Measurements from ENCODE around the gene OR10P1. TPM values are rescaled to one million over a fixed set of nuclear protein-coding genes. Genes with fewer than 3 reads are reported as not detected.

OR10P1 gene
- total RNA-seq, 1 donor from 2014 or later, result not detected

DNA sequence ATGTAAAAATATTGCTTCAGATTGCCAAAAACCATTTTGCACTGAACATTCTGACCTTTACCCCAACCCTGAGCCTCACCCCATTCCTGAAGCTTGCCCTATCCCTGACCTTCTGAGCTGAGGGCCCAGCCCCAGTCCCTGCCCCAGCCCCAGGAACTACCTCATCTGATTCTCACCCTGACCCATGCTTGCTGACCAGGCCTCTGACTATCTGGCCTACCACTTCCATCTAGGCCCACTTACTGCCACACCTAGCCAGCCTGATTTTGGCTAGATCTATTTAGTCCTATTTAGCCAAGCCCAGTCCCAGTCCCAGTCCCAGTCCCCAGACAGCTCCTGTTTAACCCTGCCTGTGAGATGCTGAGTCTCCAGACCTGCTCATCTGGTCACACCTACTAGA lies 33.6 kb downstream of the OR10P1 start:
- Histone ChIP-seq H3K9me3 (ENCODE audit: insufficient read depth, low read depth, low read length) (no peaks in the 10 kb centered on the region), H3K27me3 (ENCODE audit: insufficient read depth, low read length) (no peaks in the 10 kb centered on the region), H3K9ac (ENCODE audit: low read length) (no peak overlapping the region), H3K27ac (ENCODE audit: low read depth, low read length) (no peak overlapping the region), H3K36me3 (ENCODE audit: insufficient read depth, low read length) (no peaks in the 10 kb centered on the region), H3K4me1 (ENCODE audit: insufficient read depth, low read length) (no peaks in the 10 kb centered on the region), H3K4me2 (ENCODE audit: low read length) (no peak overlapping the region), H3K4me3 (ENCODE audit: insufficient read depth, low read depth, low read length) (no peak overlapping the region), H3K79me2 (ENCODE audit: insufficient read depth, low read length) (no peaks in the 10 kb centered on the region), H4K20me1 (ENCODE audit: insufficient read depth, low read length) (no peaks in the 10 kb centered on the region), H2AFZ (ENCODE audit: low read depth, low read length) (no peak overlapping the region)
- Mint-ChIP-seq H3K27ac (ENCODE audit: unreplicated experiment) (no peak overlapping the region), H3K36me3 (ENCODE audit: low read depth, unreplicated experiment) (no peaks in the 10 kb centered on the region), H3K27me3 (ENCODE audit: low read depth, unreplicated experiment) (peaks cover 11% of the 10 kb centered on the region), H3K9me3 (ENCODE audit: unreplicated experiment) (peaks cover 1% of the 10 kb centered on the region), H3K4me1 (ENCODE audit: low read depth, unreplicated experiment) (no peaks in the 10 kb centered on the region), H3K4me3 (ENCODE audit: unreplicated experiment) (no peak overlapping the region)
- TF ChIP-seq, protein P1, sequence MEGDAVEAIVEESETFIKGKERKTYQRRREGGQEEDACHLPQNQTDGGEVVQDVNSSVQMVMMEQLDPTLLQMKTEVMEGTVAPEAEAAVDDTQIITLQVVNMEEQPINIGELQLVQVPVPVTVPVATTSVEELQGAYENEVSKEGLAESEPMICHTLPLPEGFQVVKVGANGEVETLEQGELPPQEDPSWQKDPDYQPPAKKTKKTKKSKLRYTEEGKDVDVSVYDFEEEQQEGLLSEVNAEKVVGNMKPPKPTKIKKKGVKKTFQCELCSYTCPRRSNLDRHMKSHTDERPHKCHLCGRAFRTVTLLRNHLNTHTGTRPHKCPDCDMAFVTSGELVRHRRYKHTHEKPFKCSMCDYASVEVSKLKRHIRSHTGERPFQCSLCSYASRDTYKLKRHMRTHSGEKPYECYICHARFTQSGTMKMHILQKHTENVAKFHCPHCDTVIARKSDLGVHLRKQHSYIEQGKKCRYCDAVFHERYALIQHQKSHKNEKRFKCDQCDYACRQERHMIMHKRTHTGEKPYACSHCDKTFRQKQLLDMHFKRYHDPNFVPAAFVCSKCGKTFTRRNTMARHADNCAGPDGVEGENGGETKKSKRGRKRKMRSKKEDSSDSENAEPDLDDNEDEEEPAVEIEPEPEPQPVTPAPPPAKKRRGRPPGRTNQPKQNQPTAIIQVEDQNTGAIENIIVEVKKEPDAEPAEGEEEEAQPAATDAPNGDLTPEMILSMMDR (IDR thresholded peaks at IDR 0.05; ENCODE audit: insufficient read depth, low read depth, low read length), result no peak
- TF ChIP-seq EZH2 (IDR thresholded peaks at IDR 0.05; ENCODE audit: insufficient read depth, low read length), result no peak
- DNase-seq (ENCODE audit: low read depth) (no peak), FAIRE-seq (no peak)

DNA sequence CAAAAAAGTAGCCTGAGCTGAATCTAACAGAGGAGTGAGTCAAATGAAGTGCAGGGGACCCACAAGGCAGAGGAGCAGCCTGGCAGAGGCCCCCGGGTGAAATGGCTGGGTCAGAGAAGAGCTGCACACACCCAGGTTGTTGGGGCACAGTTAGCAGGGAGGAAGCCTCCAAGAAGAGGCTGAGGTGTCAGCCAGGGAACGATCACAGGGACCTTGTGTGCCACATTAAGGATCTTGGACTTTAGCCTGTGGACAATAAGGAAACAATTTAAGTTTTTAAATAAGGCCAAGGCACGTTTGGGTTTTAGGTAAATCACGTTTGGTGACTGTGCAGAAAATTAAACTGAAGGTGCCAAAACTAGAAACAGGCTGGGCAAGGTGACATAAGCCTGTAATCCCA lies 35.1 kb downstream of the OR10P1 start:
- no peak overlapping the region for H3K9ac ChIP-seq (ENCODE audit: low read length)
- H3K27me3 Mint-ChIP-seq (ENCODE audit: low read depth, unreplicated experiment), result peaks cover 11% of the 10 kb centered on the region
- no peak overlapping the region for H3K4me3 Mint-ChIP-seq (ENCODE audit: unreplicated experiment)
- H3K27ac ChIP-seq (ENCODE audit: low read depth, low read length), result no peak overlapping the region
- H2AFZ ChIP-seq (ENCODE audit: low read depth, low read length), result no peak overlapping the region
- no peaks in the 10 kb centered on the region for H3K36me3 Mint-ChIP-seq (ENCODE audit: low read depth, unreplicated experiment)
- H3K27ac Mint-ChIP-seq (ENCODE audit: unreplicated experiment), result no peak overlapping the region
- no peak overlapping the region for H3K4me2 ChIP-seq (ENCODE audit: low read length)
- no peaks in the 10 kb centered on the region for H3K27me3 ChIP-seq (ENCODE audit: insufficient read depth, low read length)
- no peak overlapping the region for H3K4me3 ChIP-seq (ENCODE audit: insufficient read depth, low read depth, low read length)
- DNase-seq (ENCODE audit: low read depth) (no peak), FAIRE-seq (no peak)
- H4K20me1 ChIP-seq (ENCODE audit: insufficient read depth, low read length), result no peaks in the 10 kb centered on the region
- no peaks in the 10 kb centered on the region for H3K36me3 ChIP-seq (ENCODE audit: insufficient read depth, low read length)
- TF ChIP-seq, protein P1 (IDR thresholded peaks at IDR 0.05; ENCODE audit: insufficient read depth, low read depth, low read length), result no peak
- no peaks in the 10 kb centered on the region for H3K79me2 ChIP-seq (ENCODE audit: insufficient read depth, low read length)
- no peaks in the 10 kb centered on the region for H3K4me1 ChIP-seq (ENCODE audit: insufficient read depth, low read length)
- no peaks in the 10 kb centered on the region for H3K9me3 ChIP-seq (ENCODE audit: insufficient read depth, low read depth, low read length)
- no peaks in the 10 kb centered on the region for H3K4me1 Mint-ChIP-seq (ENCODE audit: low read depth, unreplicated experiment)
- H3K9me3 Mint-ChIP-seq (ENCODE audit: unreplicated experiment), result peaks cover 1% of the 10 kb centered on the region

DNA sequence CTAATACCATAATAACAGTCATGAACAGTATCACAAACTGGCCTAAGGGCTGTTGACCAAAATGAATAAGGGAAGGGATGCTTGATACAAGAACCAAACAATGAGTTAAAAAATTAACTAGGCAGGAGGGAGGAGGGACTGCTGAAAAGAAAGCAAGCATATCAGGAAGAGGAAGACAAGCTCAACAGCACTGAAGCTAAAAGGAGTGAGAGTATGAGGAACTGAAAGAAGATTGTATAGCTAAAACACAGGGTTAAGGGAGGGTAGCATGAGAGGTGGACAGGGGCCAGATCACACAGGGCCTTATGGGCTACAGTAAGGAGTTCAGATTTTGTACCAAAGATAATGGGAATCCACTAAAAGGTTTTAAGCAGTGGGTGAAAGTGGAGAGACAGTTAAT lies 36.9 kb downstream of the OR10P1 start:
- Mint-ChIP-seq H3K4me1 (ENCODE audit: low read depth, unreplicated experiment) (no peaks in the 10 kb centered on the region), H3K27ac (ENCODE audit: unreplicated experiment) (no peak overlapping the region), H3K27me3 (ENCODE audit: low read depth, unreplicated experiment) (peaks cover 11% of the 10 kb centered on the region), H3K4me3 (ENCODE audit: unreplicated experiment) (no peak overlapping the region), H3K9me3 (ENCODE audit: unreplicated experiment) (peaks cover 1% of the 10 kb centered on the region), H3K36me3 (ENCODE audit: low read depth, unreplicated experiment) (no peaks in the 10 kb centered on the region)
- no peak for FAIRE-seq
- no peak for DNase-seq (ENCODE audit: low read depth)
- no peak overlapping the region for H3K9ac ChIP-seq (ENCODE audit: low read length)
- no peak overlapping the region for H3K27ac ChIP-seq (ENCODE audit: low read depth, low read length)
- H3K4me1 ChIP-seq (ENCODE audit: insufficient read depth, low read length), result no peaks in the 10 kb centered on the region
- H3K4me2 ChIP-seq (ENCODE audit: low read length), result no peak overlapping the region
- H3K4me3 ChIP-seq (ENCODE audit: insufficient read depth, low read depth, low read length), result no peak overlapping the region
- no peaks in the 10 kb centered on the region for H3K27me3 ChIP-seq (ENCODE audit: insufficient read depth, low read length)
- no peaks in the 10 kb centered on the region for H3K36me3 ChIP-seq (ENCODE audit: insufficient read depth, low read length)
- H3K79me2 ChIP-seq (ENCODE audit: insufficient read depth, low read length), result no peaks in the 10 kb centered on the region
- TF ChIP-seq EZH2 (IDR thresholded peaks at IDR 0.05; ENCODE audit: insufficient read depth, low read length), result no peak
- TF ChIP-seq, protein P1 (IDR thresholded peaks at IDR 0.05; ENCODE audit: insufficient read depth, low read depth, low read length), result no peak
- no peaks in the 10 kb centered on the region for H4K20me1 ChIP-seq (ENCODE audit: insufficient read depth, low read length)
- no peaks in the 10 kb centered on the region for H3K9me3 ChIP-seq (ENCODE audit: insufficient read depth, low read depth, low read length)
- no peak overlapping the region for H2AFZ ChIP-seq (ENCODE audit: low read depth, low read length)
